GM20431 (cell line): ENCODE results near the gene GPX6.
"Not testable (repeated sequence)": the region's sequence is repeated elsewhere in the genome, so short reads cannot be mapped to it uniquely, and the experiment has no call there.

Source experiments
- in situ Hi-C: fragments of 300-500 bp; cut with MseI, MboI; formaldehyde crosslinking; loops from one replicate; pipeline ENCODE4 v1.15.0; 2020; ENCODE audit warnings: low sequenced_read_pairs; ENCODE audit not compliant: unreplicated experiment

Gene GPX6

GRCh38 chr6:28515676-28516075 lies at the start of gene GPX6:
TSS of gene GPX6 (minus strand) at chr6:28515793. CDS start at chr6:28515743, 50 bp downstream.
- in situ Hi-C loops: no loop called here

- in situ Hi-C loops: no loop called here
Measured at GRCh38 chr6:28563430-28564095, 48.0 kb upstream of the GPX6 start.

- in situ Hi-C loops: no loop called here
Measured at GRCh38 chr6:28558629-28559028, 43.0 kb upstream of the GPX6 start.

- in situ Hi-C loops: no loop called here
Measured at GRCh38 chr6:28555136-28555535, 39.5 kb upstream of the GPX6 start.

GRCh38 chr6:28553986-28554881 lies 38.6 kb upstream of the GPX6 start:
- in situ Hi-C loops: no loop called here

GRCh38 chr6:28553384-28553985 lies 37.9 kb upstream of the GPX6 start:
- in situ Hi-C loops: no loop called here

- in situ Hi-C loops: no loop called here
Measured at GRCh38 chr6:28551891-28552666, 36.5 kb upstream of the GPX6 start.

- in situ Hi-C loops: not testable (repeated sequence)
Measured at GRCh38 chr6:28547003-28547402, 31.4 kb upstream of the GPX6 start.

- in situ Hi-C loops: no loop called here
Measured at GRCh38 chr6:28545955-28546354, 30.4 kb upstream of the GPX6 start.

GRCh38 chr6:28543651-28544610 lies 28.3 kb upstream of the GPX6 start:
- in situ Hi-C loops: no loop called here

- in situ Hi-C loops: no loop called here
Measured at GRCh38 chr6:28542440-28543296, 27.1 kb upstream of the GPX6 start.

GRCh38 chr6:28541996-28542395 lies 26.4 kb upstream of the GPX6 start:
- in situ Hi-C loops: no loop called here

GRCh38 chr6:28537509-28538140 lies 22.0 kb upstream of the GPX6 start:
- in situ Hi-C loops: no loop called here

GRCh38 chr6:28537065-28537464 lies 21.5 kb upstream of the GPX6 start:
- in situ Hi-C loops: no loop called here

- in situ Hi-C loops: no loop called here
Measured at GRCh38 chr6:28534875-28535274, 19.3 kb upstream of the GPX6 start.

GRCh38 chr6:28534306-28534705 lies 18.7 kb upstream of the GPX6 start:
- in situ Hi-C loops: no loop called here

GRCh38 chr6:28531479-28532128 lies 16.0 kb upstream of the GPX6 start:
- in situ Hi-C loops: no loop called here
